Activated naive CD4-positive, alpha-beta T cell treated with anti-CD3 and anti-CD28 coated beads, Interleukin-2, amount 50 U/mL, for 24 hours (primary cell): Measurements from ENCODE around the gene CHRNB4.

Experiments used
- H3K27ac Mint-ChIP-seq: one replicate; pipeline ENCODE4 v1.8.0; 2021; ENCODE audit warnings: mild to moderate bottlenecking, mixed read lengths
- H3K27me3 Mint-ChIP-seq: one replicate; pipeline ENCODE4 v1.8.0; 2021; ENCODE audit warnings: mixed read lengths
- H3K36me3 Mint-ChIP-seq: one replicate; pipeline ENCODE4 v1.8.0; 2021; ENCODE audit warnings: mixed read lengths
- H3K4me1 Mint-ChIP-seq: one replicate; pipeline ENCODE4 v1.8.0; 2021; ENCODE audit warnings: mixed read lengths
- H3K4me3 Mint-ChIP-seq: one replicate; pipeline ENCODE4 v1.8.0; 2021; ENCODE audit warnings: mild to moderate bottlenecking, mixed read lengths
- H3K9me3 Mint-ChIP-seq: one replicate; pipeline ENCODE4 v1.8.0; 2021; ENCODE audit warnings: mixed read lengths

CHRNB4 gene

DNA sequence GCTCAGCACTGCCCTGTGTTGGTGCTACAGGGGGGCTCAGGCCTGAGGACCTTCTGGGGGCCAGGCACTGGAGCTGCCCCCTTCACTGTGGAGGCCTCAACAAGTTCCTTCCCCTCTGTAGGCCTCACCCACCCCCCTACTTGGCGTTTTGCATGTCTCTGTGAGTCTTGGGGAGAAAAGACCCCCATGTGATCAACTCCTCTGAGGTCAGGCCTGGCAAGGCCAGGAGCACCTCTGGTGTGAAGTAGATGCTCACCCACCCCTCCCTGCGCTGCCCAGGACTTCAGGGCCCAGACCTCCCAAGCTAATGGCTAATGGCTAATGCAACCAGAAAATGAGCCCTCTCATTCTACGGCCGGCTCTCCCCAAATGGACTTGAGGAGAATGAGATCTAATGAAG lies 34.2 kb upstream of the CHRNB4 start:
- Mint-ChIP-seq H3K4me1 (no peaks in the 10 kb centered on the region), H3K27ac (no peak overlapping the region), H3K36me3 (no peaks in the 10 kb centered on the region), H3K9me3 (no peaks in the 10 kb centered on the region), H3K4me3 (no peak overlapping the region), H3K27me3 (no peaks in the 10 kb centered on the region)

- Mint-ChIP-seq H3K9me3 (no peaks in the 10 kb centered on the region), H3K4me1 (no peaks in the 10 kb centered on the region), H3K27ac (no peak overlapping the region), H3K36me3 (no peaks in the 10 kb centered on the region), H3K4me3 (no peak overlapping the region), H3K27me3 (no peaks in the 10 kb centered on the region)
These were observed 33.0 kb upstream of the CHRNB4 start for GRCh38 chr15:78673917-78674444.

DNA sequence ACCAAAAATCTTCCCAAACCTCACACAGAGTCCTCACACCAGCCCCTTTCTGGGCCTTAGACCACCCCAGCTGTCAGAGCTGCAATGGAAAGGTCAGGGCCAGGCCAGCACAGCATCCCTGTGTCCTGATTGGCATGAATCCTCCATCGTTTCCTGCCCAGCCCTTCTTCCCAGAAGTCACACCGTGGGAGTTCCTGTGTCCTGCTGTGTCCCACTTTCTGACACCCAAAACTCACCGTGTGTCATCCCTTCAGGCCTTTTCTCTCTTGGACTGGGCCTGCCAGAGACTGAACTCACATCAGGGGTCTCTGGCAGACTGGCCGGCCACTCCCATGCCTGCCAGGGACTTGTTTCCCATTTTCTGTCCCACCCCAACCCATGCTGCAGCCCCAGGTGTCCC lies 32.5 kb upstream of the CHRNB4 start:
- Mint-ChIP-seq H3K9me3 (no peaks in the 10 kb centered on the region), H3K4me1 (no peaks in the 10 kb centered on the region), H3K4me3 (no peak overlapping the region), H3K27ac (no peak overlapping the region), H3K27me3 (no peaks in the 10 kb centered on the region), H3K36me3 (no peaks in the 10 kb centered on the region)

- Mint-ChIP-seq H3K27me3 (no peaks in the 10 kb centered on the region), H3K9me3 (no peaks in the 10 kb centered on the region), H3K4me1 (no peaks in the 10 kb centered on the region), H3K4me3 (no peak overlapping the region), H3K27ac (no peak overlapping the region), H3K36me3 (no peaks in the 10 kb centered on the region)
These were observed 31.4 kb upstream of the CHRNB4 start for GRCh38 chr15:78672285-78673014.

DNA sequence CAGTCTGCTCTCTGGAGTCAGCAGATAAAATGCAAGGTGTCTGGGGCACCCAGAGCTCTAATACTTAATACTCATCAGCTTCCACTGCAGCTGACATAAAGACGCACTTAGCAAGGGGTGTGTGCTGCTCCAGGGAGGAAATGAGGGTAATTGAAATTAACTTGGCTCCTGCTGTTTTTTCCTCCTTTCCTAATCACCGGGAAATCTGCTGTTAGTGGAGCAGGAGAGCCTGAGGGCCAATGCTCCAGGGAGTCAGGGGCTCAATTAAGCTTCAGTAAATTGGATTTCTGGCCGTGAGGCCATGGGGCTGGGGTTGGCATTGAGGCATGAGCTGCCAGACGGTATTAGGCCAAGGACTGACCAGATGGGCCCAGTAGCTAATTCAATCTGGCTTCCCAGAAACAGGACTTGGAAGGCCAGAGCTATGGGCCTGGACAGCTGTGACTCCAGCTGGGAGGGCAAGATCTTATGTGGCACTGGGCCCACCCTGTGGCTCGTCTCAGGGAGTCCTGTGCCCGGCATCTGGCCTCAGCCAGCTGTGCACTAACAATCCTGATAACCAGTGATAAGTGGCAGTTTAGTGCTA lies 30.7 kb upstream of the CHRNB4 start:
- Mint-ChIP-seq H3K36me3 (no peaks in the 10 kb centered on the region), H3K27ac (no peak overlapping the region), H3K4me1 (no peaks in the 10 kb centered on the region), H3K9me3 (no peaks in the 10 kb centered on the region), H3K27me3 (no peaks in the 10 kb centered on the region), H3K4me3 (no peak overlapping the region)

DNA sequence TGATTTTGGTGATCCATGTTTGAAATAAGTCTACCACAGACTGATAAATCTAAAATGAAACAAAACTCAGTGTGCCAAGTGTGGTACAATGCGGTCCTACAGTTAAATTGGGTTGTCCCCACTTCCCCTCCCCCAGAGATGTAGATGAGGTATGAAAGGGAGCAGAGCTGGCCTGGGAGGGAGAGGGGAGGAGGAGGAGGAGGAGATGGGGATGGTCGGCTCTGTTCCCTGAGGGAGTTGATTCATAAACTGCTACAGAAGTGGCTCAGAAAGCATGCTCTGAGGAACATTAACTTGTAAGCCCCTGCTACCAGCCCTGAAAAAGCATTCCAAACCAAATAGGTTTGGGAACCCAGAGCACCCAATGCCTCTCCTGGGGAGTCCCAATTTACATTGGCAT lies 28.0 kb upstream of the CHRNB4 start:
- Mint-ChIP-seq H3K27me3 (no peaks in the 10 kb centered on the region), H3K36me3 (no peaks in the 10 kb centered on the region), H3K4me1 (no peaks in the 10 kb centered on the region), H3K4me3 (no peak overlapping the region), H3K9me3 (no peaks in the 10 kb centered on the region), H3K27ac (no peak overlapping the region)

GRCh38 chr15:78667578-78668236 lies 26.7 kb upstream of the CHRNB4 start:
- Mint-ChIP-seq H3K4me3 (no peak overlapping the region), H3K4me1 (no peaks in the 10 kb centered on the region), H3K9me3 (no peaks in the 10 kb centered on the region), H3K27me3 (no peaks in the 10 kb centered on the region), H3K36me3 (no peaks in the 10 kb centered on the region), H3K27ac (no peak overlapping the region)

DNA sequence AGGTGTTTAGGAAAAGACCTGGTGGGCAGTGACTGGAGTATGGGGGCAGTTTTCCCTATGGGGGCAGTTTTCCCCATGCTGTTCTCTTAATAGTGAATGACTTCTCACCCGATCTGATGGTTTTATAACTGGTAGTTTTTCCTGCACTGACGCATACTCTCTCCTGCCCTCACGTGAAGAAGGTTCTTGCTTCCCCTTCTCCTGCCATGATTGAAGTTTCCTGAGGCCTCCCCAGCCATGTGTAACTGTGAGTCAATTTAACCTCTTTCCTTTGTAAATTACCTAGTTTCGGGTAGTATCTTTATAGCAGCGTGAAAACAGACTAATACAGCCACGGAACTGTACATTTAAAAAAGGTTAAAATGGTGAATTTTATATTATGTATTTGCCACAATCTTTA lies 25.0 kb upstream of the CHRNB4 start:
- H3K27me3 Mint-ChIP-seq: no peaks in the 10 kb centered on the region
- no peak overlapping the region for H3K4me3 Mint-ChIP-seq
- H3K4me1 Mint-ChIP-seq: no peaks in the 10 kb centered on the region
- no peak overlapping the region for H3K27ac Mint-ChIP-seq
- no peaks in the 10 kb centered on the region for H3K36me3 Mint-ChIP-seq
- H3K9me3 Mint-ChIP-seq: no peaks in the 10 kb centered on the region

- no peaks in the 10 kb centered on the region for H3K4me1 Mint-ChIP-seq
- H3K36me3 Mint-ChIP-seq: no peaks in the 10 kb centered on the region
- no peaks in the 10 kb centered on the region for H3K9me3 Mint-ChIP-seq
- H3K4me3 Mint-ChIP-seq: no peak overlapping the region
- no peak overlapping the region for H3K27ac Mint-ChIP-seq
- H3K27me3 Mint-ChIP-seq: no peaks in the 10 kb centered on the region
These were observed 22.7 kb upstream of the CHRNB4 start for GRCh38 chr15:78663703-78664102.

- H3K4me1 Mint-ChIP-seq: no peaks in the 10 kb centered on the region
- no peaks in the 10 kb centered on the region for H3K27me3 Mint-ChIP-seq
- H3K27ac Mint-ChIP-seq: no peak overlapping the region
- no peaks in the 10 kb centered on the region for H3K36me3 Mint-ChIP-seq
- H3K9me3 Mint-ChIP-seq: no peaks in the 10 kb centered on the region
- H3K4me3 Mint-ChIP-seq: no peak overlapping the region
These were observed 21.0 kb upstream of the CHRNB4 start for GRCh38 chr15:78662028-78662427.

- Mint-ChIP-seq H3K9me3 (no peaks in the 10 kb centered on the region), H3K36me3 (no peaks in the 10 kb centered on the region), H3K27me3 (no peaks in the 10 kb centered on the region), H3K4me3 (no peak overlapping the region), H3K4me1 (no peaks in the 10 kb centered on the region), H3K27ac (no peak overlapping the region)
These were observed 20.0 kb upstream of the CHRNB4 start for GRCh38 chr15:78661001-78661400.

DNA sequence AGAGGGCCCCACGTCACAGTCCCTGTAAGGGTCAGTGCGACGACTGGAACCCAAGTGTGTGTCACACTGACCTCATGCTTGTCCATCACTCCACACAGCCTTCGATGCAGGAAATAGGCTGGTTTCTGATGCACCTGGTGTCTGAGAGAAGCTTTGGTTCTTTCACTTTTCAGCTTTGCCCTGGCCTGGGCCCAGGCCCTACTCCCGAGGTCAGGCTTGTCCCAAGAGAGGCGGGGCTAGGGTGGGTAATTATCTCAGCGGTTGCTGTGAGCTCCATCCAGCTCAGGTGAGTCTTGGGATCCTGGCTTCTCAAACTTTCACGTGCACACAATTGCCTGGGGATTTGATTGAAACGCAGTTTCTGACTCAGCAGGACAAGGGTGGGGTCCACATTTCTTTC lies 19.6 kb upstream of the CHRNB4 start:
- Mint-ChIP-seq H3K4me3 (no peak overlapping the region), H3K36me3 (no peaks in the 10 kb centered on the region), H3K27me3 (no peaks in the 10 kb centered on the region), H3K9me3 (no peaks in the 10 kb centered on the region), H3K4me1 (no peaks in the 10 kb centered on the region), H3K27ac (no peak overlapping the region)

DNA sequence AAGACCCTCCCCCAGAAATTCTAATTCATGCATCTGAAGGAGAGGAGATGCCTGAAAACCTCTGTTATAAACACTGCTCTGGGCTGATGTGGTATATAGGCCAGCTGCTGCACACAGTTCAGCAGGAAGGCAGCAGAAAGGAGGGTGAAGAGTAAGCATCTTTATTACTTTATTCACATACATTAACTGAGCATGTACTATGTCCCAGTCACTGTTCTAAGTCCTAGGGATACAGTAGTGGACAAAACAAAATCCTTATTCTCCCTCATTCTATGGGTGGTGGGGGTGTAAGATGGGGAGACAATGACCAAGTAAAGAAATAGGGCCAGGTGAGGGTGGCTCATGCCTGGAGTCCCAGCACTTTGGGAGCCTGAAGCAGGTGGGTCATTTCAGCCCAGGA lies 17.8 kb upstream of the CHRNB4 start:
- no peak overlapping the region for H3K27ac Mint-ChIP-seq

GRCh38 chr15:78654272-78654671 lies 13.3 kb upstream of the CHRNB4 start:
- no peaks in the 10 kb centered on the region for H3K36me3 Mint-ChIP-seq
- H3K9me3 Mint-ChIP-seq: no peaks in the 10 kb centered on the region
- no peak overlapping the region for H3K4me3 Mint-ChIP-seq
- H3K27ac Mint-ChIP-seq: no peak overlapping the region
- H3K27me3 Mint-ChIP-seq: no peaks in the 10 kb centered on the region
- H3K4me1 Mint-ChIP-seq: no peaks in the 10 kb centered on the region

More for the DNA sequence above, 17.8 kb upstream of the CHRNB4 start:
- no peak overlapping the region for H3K4me3 Mint-ChIP-seq
- H3K36me3 Mint-ChIP-seq: no peaks in the 10 kb centered on the region
- H3K4me1 Mint-ChIP-seq: no peaks in the 10 kb centered on the region
- H3K27me3 Mint-ChIP-seq: no peaks in the 10 kb centered on the region
- no peaks in the 10 kb centered on the region for H3K9me3 Mint-ChIP-seq

DNA sequence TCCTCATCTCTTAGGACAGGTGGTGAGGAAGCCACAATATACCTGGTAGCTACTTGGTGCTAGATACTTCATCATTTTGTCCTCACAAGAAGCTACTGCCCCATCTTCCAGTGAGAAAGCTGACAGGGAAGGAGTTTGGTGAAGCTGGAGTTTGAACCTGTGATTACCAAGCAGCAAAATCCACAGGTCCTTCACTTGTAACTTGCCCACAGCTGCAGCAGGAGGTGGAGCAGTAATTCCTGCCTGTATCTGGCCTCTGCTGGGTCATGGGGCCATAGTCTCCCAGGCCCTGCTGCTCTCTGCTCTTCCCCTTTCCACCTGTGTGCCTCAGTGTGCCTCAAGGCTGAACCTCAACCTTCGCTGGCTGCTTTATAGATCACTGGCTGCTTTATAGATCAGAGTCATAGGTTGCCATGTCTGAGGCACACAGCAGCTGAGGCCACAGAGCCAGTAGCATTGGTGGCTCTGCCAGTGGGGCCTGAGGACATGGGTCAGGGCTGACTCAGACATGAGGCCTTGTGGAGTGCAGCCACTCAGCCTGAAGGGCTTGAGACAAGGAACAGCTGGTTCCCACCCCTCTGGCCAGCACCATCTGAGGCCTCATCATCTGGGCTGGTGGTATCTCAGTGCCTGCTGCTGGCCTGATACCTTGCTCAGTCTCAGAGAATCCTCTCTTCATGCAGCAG lies 11.1 kb upstream of the CHRNB4 start:
- no peaks in the 10 kb centered on the region for H3K36me3 Mint-ChIP-seq
- H3K9me3 Mint-ChIP-seq: no peaks in the 10 kb centered on the region
- no peaks in the 10 kb centered on the region for H3K27me3 Mint-ChIP-seq
- H3K4me3 Mint-ChIP-seq: no peak overlapping the region
- no peak overlapping the region for H3K27ac Mint-ChIP-seq
- no peaks in the 10 kb centered on the region for H3K4me1 Mint-ChIP-seq

- H3K4me1 Mint-ChIP-seq: no peaks in the 10 kb centered on the region
- H3K36me3 Mint-ChIP-seq: no peaks in the 10 kb centered on the region
- no peaks in the 10 kb centered on the region for H3K27me3 Mint-ChIP-seq
- no peaks in the 10 kb centered on the region for H3K9me3 Mint-ChIP-seq
- H3K27ac Mint-ChIP-seq: no peak overlapping the region
- H3K4me3 Mint-ChIP-seq: no peak overlapping the region
These were observed 10.0 kb upstream of the CHRNB4 start for GRCh38 chr15:78651007-78651406.
